HuH-7 (cell line): ENCODE results near the gene KRTAP2-1.
"Not testable (repeated sequence)": the region's sequence is repeated elsewhere in the genome, so short reads cannot be mapped to it uniquely, and the experiment has no call there.

Source experiments
- DNase-seq: peaks from one replicate; pipeline ENCODE4 v3.0.0; 2011; ENCODE audit warnings: low spot score

KRTAP2-1 gene

DNA sequence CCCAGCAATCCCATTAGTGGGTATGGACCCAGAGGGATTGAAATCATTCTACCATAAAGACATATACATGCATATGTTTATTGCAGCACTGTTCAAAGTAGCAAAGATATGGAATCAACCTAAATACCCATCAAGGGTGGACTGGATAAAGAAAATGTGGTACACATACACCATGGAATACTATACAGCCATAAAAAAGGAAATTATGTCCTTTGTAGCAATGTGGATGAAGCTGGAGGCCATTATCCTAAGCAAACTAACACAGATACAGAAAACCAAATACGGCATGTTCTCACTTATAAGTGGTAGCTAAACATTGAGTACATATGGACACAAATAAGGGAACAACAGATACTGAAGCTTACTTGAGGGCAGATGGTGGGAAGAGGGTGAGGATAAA lies 10.4 kb upstream of the KRTAP2-1 start:
- no peak for DNase-seq

DNA sequence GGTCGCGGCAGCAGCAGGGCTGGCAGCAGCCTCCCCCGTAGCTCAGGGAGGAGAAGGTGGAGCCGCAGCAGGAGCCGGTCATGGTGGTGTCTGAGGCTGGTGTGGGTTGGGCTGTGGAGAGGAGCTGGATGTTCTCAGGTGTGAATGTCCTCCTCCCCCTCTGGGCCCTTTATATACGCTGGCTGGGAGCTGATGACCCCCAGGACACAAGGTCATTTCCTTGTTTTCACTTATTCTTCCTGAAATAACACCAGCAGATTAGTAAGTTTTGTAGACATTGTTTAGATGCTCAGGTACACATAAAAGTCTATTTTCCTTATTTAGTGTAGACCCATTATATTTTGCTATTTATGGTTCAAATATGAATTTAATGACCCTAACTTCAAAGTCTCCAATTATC lies 8.0 kb upstream of the KRTAP2-1 start, which contains the start of gene KRTAP2-2:
Gene KRTAP2-2 (minus strand): TSS at position 101 of the 400 bp plus-strand sequence. CDS start 19 bp downstream, at position 82.
- not testable (repeated sequence) for DNase-seq

DNA sequence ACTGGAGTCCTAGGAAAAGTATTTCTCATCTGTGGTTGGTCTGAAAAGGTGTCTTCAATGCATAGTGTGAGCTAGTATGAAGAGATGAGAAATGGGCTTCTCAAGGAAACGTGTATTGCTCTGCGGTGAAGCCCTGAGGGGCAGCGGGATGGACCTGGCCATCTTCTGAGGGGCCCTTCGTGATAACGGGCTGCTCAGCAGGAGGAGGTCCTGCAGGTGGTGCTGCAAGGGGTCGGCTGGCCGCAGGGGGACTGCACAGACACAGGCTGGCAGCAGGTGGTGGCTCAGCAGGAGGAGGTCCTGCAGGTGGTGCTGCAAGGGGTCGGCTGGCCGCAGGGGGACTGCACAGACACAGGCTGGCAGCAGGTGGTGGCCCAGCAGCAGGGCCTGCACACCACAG lies 7.4 kb upstream of the KRTAP2-1 start:
- DNase-seq, result not testable (repeated sequence)

DNA sequence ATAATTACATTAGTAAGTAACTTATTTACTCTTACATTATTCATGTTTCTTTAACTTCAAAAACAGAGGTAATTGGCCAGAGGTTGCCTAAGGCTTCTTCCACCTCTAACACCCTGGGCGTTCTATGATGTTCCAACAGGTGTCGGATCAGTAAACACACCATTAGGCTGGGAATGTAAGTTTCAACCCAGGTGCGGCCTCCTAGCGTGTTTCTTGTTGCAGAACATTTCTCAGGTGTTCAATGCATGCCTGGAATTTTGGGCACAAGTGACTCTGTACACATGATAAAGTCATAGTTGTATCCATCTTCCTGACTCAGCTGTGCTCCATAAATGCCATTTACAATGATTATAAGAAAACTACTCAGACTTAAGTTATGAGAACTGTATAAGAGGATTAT lies 6.9 kb upstream of the KRTAP2-1 start:
- no peak for DNase-seq

DNA sequence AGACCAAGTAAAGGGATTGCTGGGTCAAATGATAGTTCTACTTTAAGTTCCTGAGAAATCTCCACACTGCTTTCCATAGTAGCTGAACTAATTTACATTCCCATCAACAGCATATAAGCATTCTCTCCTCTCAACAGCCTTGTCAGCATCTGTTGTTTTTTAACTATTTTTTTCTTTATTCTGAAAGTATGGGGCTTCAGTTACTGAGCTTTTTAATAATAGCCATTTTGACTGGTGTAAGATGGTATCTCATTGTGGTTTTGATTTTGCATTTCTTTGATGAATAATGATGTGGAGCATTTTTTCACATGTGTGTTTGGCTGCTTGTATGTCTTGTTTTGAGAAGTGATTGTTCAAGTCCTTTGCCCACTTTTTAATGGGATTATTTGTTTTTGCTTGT lies 5.5 kb upstream of the KRTAP2-1 start:
- DNase-seq, result no peak

DNA sequence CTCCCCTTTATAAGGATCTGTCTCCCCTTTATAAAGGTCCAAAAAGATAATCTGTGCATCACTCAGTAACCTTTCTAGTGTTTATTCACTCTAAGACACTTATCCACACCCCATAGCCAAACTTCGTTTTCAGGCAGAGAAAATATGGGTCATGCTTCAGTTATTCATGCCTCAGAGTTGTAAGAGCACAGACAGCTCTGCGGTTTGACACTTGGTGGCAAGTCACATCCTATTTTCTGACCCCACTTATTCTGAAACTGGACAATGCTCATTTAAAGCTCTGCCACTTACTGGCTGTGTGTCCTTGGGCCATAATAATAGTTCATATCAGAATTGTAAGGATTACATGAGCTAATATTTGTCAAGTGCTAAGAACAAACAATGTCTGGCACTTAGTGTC lies 2.0 kb upstream of the KRTAP2-1 start:
- DNase-seq, result no peak

DNA sequence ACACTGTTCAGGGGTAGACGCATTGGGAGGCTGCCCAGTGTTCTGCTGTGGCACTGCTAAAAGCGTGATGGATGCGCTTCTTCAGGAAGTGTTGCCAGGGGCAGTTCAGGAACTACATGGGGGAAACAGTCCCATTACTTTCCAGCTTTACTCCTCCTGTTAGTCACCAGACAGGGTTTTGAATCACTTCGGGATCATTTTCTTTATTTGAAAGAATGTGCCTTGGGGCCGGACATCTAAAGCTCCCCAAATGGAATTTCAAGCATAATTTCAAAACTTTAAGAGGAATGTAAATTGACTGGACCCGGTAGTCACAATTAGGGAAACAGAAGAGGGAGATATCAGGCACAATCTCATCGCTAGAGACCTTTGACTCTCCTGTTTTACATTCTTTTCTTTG lies 1.3 kb upstream of the KRTAP2-1 start:
- no peak for DNase-seq

DNA sequence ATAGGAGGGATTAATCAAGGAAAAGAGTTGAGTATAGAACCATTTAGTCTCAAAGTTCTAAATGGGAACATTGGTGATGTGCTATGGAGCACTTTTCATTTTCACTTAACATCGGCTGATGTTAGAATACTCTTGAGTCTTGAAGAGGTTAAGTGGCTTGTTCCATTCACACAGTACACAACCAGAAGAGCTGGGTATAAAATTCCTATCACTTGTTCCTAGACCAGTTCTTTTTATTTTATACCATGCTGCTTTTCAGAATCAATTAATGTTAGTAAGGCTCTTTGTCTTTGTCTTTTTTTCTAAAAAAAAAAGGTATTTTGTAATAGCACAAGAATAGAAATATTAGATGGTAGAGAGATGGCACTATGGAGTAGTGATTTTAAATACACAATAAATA lies 4.2 kb downstream of the KRTAP2-1 start:
- DNase-seq, result no peak

DNA sequence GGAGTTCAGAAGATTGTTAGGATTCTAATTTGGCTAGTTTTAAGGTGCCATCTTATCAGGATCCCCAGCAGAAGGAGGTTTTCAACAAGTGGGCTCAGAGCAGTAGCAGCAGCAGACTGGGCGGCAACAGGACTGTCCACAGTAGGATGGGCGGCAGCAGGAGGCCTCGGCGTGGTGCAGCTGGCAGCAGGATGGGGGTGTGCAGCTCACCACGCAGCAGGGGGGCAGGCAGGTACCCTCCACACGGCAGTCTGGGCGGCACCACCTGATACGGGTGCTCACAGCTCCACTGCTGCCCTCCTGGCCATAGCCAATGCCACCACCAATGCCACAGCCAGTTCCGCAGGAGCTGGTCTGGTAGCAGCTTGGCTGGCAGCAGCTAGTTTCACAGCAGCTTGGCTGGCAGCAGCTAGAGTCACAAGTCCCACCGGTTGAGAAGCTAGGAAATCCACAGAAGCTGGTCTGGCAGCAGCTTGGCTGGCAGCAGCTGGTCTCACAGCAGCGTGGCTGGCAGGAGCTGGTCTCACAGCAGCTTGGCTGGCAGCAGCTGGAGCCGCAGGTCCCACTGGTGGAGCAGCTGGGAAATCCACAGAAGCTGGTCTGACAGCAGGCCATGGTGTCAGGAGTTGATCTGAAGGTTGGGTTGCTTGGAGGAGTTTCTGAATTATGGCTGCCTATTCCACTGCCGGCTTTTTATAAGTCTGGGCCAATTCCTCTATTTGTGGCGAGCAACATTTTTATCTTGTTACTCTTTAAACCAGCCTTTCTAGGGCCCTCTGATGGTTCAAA lies 6.1 kb downstream of the KRTAP2-1 start, which contains the start of gene KRTAP1-1:
Gene KRTAP1-1 (minus strand): TSS at position 668 of the 789 bp plus-strand sequence. CDS start 53 bp downstream, at position 615.
- not testable (repeated sequence) for DNase-seq

DNA sequence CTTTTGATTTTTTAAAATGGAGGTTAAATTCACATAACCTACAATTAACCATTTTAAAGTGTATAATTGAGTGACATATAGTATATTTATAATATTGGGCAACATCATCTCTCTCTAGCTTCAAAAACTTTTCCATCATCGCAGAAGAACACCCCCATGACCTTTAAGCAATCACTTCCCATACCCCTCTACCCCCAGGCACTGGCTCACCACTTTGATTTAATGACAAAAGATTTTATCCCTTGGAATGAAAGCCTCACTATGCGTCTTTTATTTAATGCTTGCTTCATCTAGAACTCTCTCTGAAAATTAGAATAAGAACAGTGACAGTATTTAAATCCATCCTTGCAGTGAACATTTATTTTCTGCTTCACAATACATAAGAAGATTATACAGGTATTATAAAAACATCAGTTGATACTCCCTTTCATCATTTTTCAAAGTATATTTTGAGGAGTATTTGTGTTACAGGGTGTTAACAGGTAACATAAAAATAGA lies 9.2 kb downstream of the KRTAP2-1 start:
- no peak for DNase-seq

DNA sequence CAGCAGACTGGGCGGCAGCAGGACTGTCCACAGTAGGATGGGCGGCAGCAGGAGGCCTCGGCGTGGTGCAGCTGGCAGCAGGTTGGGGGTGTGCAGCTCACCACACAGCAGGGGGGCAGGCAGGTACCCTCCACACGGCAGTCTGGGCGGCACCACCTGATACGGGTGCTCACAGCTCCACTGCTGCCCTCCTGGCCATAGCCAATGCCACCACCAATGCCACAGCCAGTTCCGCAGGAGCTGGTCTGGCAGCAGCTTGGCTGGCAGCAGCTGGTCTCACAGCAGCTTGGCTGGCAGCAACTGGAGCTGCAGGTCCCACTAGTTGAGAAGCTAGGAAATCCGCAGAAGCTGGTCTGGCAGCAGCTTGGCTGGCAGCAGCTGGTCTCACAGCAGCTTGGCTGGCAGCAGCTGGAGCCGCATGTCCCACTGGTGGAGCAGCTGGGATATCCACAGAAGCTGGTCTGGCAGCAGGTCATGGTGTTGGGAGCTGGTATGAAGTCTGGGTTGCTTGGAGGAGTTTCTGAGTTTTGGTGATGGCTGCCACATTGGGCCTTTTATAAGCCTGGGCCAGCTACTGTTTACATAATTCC lies 12.7 kb downstream of the KRTAP2-1 start, which contains the start of gene KRTAP1-3:
Gene KRTAP1-3 (minus strand): TSS at position 529 of the 590 bp plus-strand sequence. CDS start 53 bp downstream, at position 476.
- DNase-seq, result not testable (repeated sequence)

DNA sequence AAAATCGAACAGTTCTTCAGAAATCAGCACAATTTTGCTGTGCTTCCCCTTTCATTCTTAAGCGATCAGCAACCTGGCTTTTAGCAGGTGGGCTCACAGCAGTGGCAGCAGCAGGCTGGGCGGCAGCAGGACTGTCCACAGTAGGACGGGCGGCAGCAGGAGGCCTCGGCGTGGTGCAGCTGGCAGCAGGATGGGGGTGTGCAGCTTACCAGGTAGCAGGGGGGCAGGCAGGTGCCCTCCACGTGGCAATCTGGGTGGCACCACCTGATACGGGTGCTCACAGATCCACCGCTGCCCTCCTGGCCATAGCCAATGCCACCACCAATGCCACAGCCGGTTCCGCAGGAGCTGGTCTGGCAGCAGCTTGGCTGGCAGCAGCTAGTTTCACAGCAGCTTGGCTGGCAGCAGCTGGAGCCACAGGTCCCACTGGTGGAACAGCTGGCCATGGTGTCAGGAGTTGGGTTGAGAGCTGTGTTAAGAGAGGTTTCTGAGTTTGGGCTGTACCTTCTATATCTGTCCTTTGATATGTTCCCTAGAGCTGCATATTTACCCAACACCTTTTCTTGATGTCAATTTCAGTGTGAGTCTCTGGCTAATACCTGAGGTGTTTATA lies 17.4 kb downstream of the KRTAP2-1 start, which contains the start of gene KRTAP1-4:
Gene KRTAP1-4 (minus strand): TSS at position 563 of the 613 bp plus-strand sequence. CDS start 117 bp downstream, at position 446.
- DNase-seq, result no peak

DNA sequence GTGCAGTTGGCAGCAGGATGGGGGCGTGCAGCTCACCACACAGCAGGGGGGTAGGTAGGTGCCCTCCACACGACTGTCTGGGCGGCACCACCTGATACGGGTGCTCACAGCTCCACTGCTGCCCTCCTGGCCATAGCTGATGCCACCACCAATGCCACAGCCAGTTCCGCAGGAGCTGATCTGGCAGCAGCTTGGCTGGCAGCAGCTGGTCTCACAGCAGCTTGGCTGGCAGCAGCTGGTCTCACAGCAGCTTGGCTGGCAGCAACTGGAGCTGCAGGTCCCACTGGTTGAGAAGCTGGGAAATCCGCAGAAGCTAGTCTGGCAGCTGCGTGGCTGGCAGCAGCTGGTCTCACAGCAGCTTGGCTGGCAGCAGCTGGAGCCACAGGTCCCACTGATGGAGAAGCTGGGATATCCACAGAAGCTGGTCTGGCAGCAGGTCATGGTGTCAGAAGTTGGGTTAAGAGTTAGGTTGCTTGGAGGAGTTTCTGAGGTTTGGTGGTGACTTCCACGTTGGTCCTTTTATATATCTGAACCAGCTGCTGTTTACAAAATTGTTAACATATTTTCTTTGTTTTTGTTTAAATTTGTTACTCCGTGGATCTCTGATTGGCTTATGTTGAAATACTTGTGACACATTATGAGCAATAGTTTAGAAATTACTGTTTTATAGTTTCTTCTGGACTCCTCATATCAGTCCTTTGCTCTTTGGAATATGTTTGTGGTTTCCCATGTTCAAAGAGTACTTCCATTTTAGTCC lies 20.2 kb downstream of the KRTAP2-1 start, which contains the start of gene KRTAP1-5:
Gene KRTAP1-5 (minus strand): TSS at position 494 of the 757 bp plus-strand sequence. CDS start 53 bp downstream, at position 441.
- no peak for DNase-seq

DNA sequence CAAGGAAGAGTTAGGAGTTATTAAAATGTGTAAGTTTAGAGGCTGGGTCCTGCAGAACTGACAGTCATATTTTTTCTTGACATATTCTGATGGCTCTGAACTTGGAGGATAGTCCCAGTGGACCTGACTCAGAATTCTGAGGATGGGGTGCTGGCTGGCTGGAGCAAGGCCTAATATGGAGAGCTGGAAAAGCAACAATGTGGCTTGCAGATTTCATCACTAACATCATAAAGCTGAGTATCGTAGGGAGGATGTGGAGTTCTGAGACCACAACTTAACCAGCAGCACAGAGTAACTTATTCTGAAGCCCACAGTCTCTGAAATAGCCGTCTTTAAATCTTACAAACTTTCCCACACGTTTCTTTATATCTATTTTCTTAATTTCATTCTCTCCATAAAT lies 22.4 kb downstream of the KRTAP2-1 start:
- no peak for DNase-seq

DNA sequence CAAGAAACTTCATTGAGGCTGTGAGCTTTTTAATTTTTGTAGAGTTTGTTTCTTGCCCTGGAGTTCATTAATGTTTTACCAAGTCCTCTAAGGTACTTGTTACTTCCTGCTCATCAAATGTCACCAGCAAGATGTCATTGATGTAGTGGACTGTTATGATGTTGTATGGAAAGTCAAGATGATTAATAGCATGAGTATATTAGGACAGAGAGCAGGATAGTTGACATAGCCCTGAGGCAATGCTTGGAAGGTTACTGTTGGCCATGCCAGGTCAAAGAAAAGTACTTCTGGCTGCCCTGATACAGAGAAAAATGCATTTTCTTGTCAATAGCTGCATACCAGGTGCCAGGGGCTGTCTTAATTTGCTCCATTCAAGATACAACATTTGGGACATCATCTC lies 26.8 kb downstream of the KRTAP2-1 start:
- no peak for DNase-seq

DNA sequence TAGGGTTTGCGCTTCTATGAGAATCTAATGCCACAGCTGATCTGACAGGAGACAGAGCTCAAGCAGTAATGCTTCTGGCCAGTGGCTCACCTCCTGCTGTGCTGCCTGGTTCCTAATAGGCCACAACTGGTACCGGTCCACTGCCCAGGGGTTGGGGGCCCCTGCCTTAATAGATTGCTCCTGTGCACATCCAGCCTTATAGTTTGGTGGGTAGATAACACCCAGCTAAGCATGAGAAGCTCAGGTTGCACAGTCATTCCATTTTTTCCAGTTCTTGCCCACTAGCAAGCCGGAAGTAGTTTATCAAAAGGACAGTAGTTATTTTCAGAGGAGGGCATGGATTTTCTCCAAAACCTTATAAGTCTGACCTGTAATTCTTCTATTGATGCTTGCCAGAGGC lies 27.7 kb downstream of the KRTAP2-1 start:
- DNase-seq, result no peak

DNA sequence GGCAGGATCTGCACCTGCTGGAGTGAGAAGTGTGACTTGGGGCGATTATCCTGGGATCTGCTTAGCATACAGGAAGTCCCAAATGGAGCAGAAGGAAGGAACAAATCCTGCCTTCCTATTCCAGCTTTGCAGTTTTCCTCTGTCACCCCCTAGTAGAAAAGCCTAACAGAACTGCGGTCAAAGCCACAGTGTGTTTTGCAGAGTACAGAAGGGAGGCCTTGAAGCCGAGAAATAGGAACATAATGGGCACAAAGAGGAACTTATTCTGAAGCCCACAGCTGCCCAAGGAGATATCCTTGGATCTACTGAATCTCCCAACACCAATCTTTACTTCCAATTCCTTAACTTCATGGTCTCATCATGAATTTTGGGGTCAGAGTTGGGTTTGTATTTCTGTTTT lies 28.6 kb downstream of the KRTAP2-1 start:
- no peak for DNase-seq

DNA sequence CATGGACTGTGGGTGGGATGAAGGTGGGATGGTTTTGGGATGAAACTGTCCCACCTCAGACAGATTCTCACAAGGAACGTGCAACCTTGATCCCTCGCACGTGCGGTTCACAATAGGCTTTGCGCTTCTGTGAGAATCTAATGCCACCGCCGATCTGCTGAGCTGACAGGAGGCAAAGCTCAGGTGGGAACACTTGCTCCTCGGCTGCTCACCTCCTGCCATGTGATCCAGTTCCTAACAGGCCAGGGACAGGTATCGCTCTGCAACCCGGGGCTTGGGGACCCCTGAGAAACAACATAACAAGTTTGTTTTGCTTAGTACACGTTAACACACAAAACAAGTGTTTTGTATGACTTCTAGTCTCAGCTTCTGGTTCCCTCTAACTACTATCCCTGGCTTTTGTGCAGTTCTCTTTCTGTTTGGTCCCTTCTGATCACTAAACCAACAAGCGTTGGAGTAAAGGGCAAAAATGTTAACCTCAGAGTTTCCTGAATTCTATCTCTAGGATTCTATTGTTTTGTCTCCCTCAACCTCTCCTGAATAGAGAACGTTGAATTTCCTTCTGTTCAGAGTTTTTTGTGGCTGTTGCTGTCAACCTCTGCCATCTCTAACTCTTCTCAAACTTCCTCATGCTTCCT lies 30.4 kb downstream of the KRTAP2-1 start:
- DNase-seq, result no peak

DNA sequence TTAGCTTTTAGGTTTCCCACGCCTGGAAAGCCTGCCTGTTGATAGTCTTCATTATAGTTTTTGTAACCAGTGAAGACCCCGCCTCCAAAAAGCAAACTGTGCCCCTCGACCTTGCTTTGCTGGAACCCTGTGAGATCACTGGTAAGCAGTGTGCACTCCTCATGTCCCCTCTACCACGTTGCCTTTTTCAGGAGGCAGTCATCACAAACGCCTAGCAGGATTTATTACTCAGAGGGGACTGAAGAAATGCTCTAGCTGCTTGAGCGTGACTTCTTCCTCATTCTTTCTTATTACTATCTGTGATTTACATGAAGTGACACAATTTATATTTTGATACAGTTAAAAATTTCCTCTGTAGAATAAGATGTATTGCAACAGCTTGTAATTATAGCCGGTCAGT lies 31.7 kb downstream of the KRTAP2-1 start:
- DNase-seq, result no peak

DNA sequence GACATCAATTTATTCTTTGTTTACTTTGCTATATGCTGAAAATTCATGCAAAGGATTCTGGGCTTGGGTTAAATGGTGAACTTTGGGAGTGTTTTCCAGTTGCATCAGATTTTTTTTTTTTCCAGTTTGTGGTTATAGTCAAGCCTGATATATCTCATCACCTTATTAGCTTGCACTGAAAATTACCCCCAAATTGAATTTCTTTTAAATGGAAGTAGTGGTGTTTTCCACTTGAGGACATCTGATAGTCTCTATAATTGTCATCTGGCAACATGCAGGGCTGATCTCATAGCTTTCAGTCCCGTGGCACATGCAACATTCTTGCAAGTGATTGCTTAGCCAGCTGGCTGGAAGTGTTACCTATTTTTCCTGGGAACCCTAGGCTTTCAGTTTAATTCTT lies 33.5 kb downstream of the KRTAP2-1 start:
- DNase-seq, result no peak

DNA sequence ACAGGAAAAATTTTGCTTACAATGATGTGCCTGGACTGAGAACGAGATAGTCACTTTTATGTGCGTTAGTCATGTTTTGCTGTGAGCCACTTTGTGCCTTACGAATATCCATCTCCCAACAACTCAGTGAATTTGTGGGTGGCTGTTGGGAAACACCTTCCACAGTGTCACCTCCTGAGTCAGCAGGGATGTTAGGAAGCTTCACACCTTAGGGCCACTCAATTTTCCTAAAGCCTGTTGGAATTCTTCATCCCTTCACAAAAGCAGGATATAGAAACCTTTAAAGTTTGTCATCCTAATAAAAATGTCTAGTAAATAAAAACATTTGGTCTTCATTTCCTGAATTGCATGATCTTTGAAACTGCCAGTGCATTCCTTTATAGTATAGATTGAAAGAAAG lies 33.9 kb downstream of the KRTAP2-1 start:
- no peak for DNase-seq
